SK-N-SH (cell line): Measurements from ENCODE around the gene LRGUK. TPM values are rescaled to one million over a fixed set of nuclear protein-coding genes. Genes with fewer than 3 reads are reported as not detected.
A peak's percentile ranks its signal among the peaks of the same experiment; 100 is the strongest.

Source experiments
- CTCF ChIA-PET: fragments of 300-600, 350-600 bp; formaldehyde crosslinking; extraction: SDS; loops from one replicate; lab custom pipeline; 2021; lab: Yijun Ruan, JAX
- POLR2A ChIA-PET: fragments of 350-600 bp; sonication (Branson Sonifier 250); formaldehyde crosslinking; extraction: SDS; loops from one replicate; lab custom pipeline; 2020; ENCODE audit warnings: antibody characterized with exemption, inconsistent platforms; lab: Yijun Ruan, JAX
- DNase-seq: peaks from one replicate; pipeline ENCODE4 v3.0.0; 2012
- H2AFZ ChIP-seq: fragments of 200-600 bp; sonication (generic); 2 replicates; pipeline ENCODE4 v1.8.1; 2016; ENCODE audit warnings: antibody characterized with exemption, mild to moderate bottlenecking, low read depth
- H3F3A ChIP-seq: fragments of 200-600 bp; sonication (generic); replicated peaks from 2 replicates; pipeline ENCODE3; 2016; ENCODE audit warnings: antibody characterized with exemption, mild to moderate bottlenecking; ENCODE audit not compliant: insufficient read depth
- H3K27ac ChIP-seq, 2 experiments: fragments of 200-500 bp in 1 of 2; fragments of 200-600 bp in 1 of 2; sonication (Bioruptor generic) in 1 of 2; sonication (generic), shearing (Covaris generic) in 1 of 2; 2 replicates each; pipeline versions ENCODE4 v1.5.1 to v1.6.1; 2014 to 2016; ENCODE audit warnings: low read depth in 2 of 2, inconsistent platforms in 1 of 2, low read length in 1 of 2, mild to moderate bottlenecking in 1 of 2, mixed read lengths in 1 of 2
- H3K27me3 ChIP-seq: fragments of 200-600 bp; sonication (generic), shearing (Covaris generic); 2 replicates; pipeline ENCODE4 v1.6.1; 2016; ENCODE audit warnings: mixed run types; ENCODE audit not compliant: insufficient read depth
- H3K36me3 ChIP-seq, 2 experiments: fragments of 200-500 bp in 1 of 2; fragments of 200-600 bp in 1 of 2; sonication (Bioruptor generic) in 1 of 2; sonication (generic) in 1 of 2; replicated peaks in 1 of 2; 2 replicates each; pipeline versions ENCODE3 to v1.5.1; 2014 to 2016; ENCODE audit warnings: low read length in 1 of 2, mild to moderate bottlenecking in 1 of 2; ENCODE audit not compliant: insufficient read depth in 2 of 2, control insufficient read depth in 1 of 2
- H3K4me1 ChIP-seq, 2 experiments: fragments of 200-500 bp in 1 of 2; fragments of 200-600 bp in 1 of 2; sonication (Bioruptor generic) in 1 of 2; sonication (generic), shearing (Covaris generic) in 1 of 2; 2 replicates each; pipeline versions ENCODE4 v1.5.1 to v1.6.1; 2014 to 2016; ENCODE audit warnings: low read depth in 1 of 2, low read length in 1 of 2, mixed run types in 1 of 2; ENCODE audit not compliant: insufficient read depth in 2 of 2, control insufficient read depth in 1 of 2
- H3K4me2 ChIP-seq: fragments of 200-600 bp; sonication (generic), shearing (Covaris generic); 2 replicates; pipeline ENCODE4 v1.6.1; 2017; ENCODE audit warnings: mixed run types
- H3K4me3 ChIP-seq, 2 experiments: fragments of 200-500 bp in 1 of 2; fragments of 200-600 bp in 1 of 2; sonication (Bioruptor generic) in 1 of 2; sonication (generic), shearing (Covaris generic) in 1 of 2; 2 replicates each; pipeline versions ENCODE4 v1.5.1 to v1.8.1; 2014 to 2016; ENCODE audit warnings: low read depth in 2 of 2, inconsistent platforms in 1 of 2, low read length in 1 of 2, mild to moderate bottlenecking in 1 of 2, mixed read lengths in 1 of 2, moderate library complexity in 1 of 2
- H3K79me2 ChIP-seq: fragments of 200-600 bp; sonication (generic); 2 replicates; pipeline ENCODE4 v1.8.1; 2017; ENCODE audit warnings: mild to moderate bottlenecking; ENCODE audit not compliant: insufficient read depth
- H3K9ac ChIP-seq: fragments of 200-600 bp; sonication (generic); 2 replicates; pipeline ENCODE4 v1.6.1; 2017; ENCODE audit warnings: mixed run types
- H3K9me2 ChIP-seq: fragments of 200-600 bp; sonication (generic); 2 replicates; pipeline ENCODE4 v1.6.1; 2017; ENCODE audit warnings: mixed run types
- H3K9me3 ChIP-seq: fragments of 200-600 bp; sonication (generic); 2 replicates; pipeline ENCODE4 v1.6.1; 2017; ENCODE audit warnings: mixed run types, mild to moderate bottlenecking, moderate library complexity
- H4K20me1 ChIP-seq: fragments of 200-600 bp; sonication (generic); 2 replicates; pipeline ENCODE4 v1.6.1; 2017; ENCODE audit warnings: mild to moderate bottlenecking, mixed run types; ENCODE audit not compliant: insufficient read depth
- EZH2phosphoT487 ChIP-seq: fragments of 200-600 bp; sonication (generic); IDR thresholded peaks from 2 replicates; pipeline ENCODE4 v1.6.1; 2017; ENCODE audit warnings: low read depth, mixed run types, mild to moderate bottlenecking, antibody characterized with exemption, moderate library complexity, borderline replicate concordance
- FOSL2 ChIP-seq: IDR thresholded peaks from 2 replicates; pipeline ENCODE4 v1.4.0; 2012; ENCODE audit warnings: low read depth, mild to moderate bottlenecking, moderate library complexity, borderline replicate concordance
- FOXM1 ChIP-seq: IDR thresholded peaks from 2 replicates; pipeline ENCODE4 v1.4.0; 2012; ENCODE audit warnings: low read depth, mild to moderate bottlenecking
- GABPA ChIP-seq: IDR thresholded peaks from 2 replicates; pipeline ENCODE4 v1.4.0; 2012; ENCODE audit warnings: low read depth, mild to moderate bottlenecking
- GATA2 ChIP-seq: sonication (generic); formaldehyde crosslinking; IDR thresholded peaks from 2 replicates; pipeline ENCODE4 v1.5.0; 2020; ENCODE audit warnings: mild to moderate bottlenecking, missing genetic modification reagents
- JUND ChIP-seq: IDR thresholded peaks from 2 replicates; pipeline ENCODE4 v1.4.0; 2012
- MXI1 ChIP-seq: IDR thresholded peaks from 2 replicates; pipeline ENCODE4 v1.6.1; 2012; ENCODE audit warnings: mild to moderate bottlenecking, low read depth, low read length, improper control_type of control experiment
- RAD21 ChIP-seq: IDR thresholded peaks from 2 replicates; pipeline ENCODE4 v1.6.1; 2012; ENCODE audit warnings: mild to moderate bottlenecking, low read length
- SIN3A ChIP-seq: IDR thresholded peaks from 2 replicates; pipeline ENCODE4 v1.6.1; 2012; ENCODE audit warnings: low read depth, mild to moderate bottlenecking, low read length, moderate library complexity, borderline replicate concordance
- TAF1 ChIP-seq: IDR thresholded peaks from 2 replicates; pipeline ENCODE4 v1.6.1; 2012; ENCODE audit warnings: low read depth, mild to moderate bottlenecking, low read length, moderate library complexity, borderline replicate concordance
- TEAD4 ChIP-seq: IDR thresholded peaks from 2 replicates; pipeline ENCODE4 v1.4.0; 2012; ENCODE audit warnings: mild to moderate bottlenecking, borderline replicate concordance; ENCODE audit not compliant: insufficient read depth
- WGBS: methylation state at CpG from one replicate; pipeline ENCODE4 v1.1.6; 2017; ENCODE audit warnings: low lambda C conversion rate; 5-methylcytosine and 5-hydroxymethylcytosine counted together
- polyA plus RNA-seq, 3 experiments: library from polyadenylated mRNA; depleted of rRNA; stranded (reverse); fragments of >200 nt; gene quantifications; 2 replicates each; pipeline ENCODE4 v1.2.3, GENCODE V29; 2012
- TF ChIP-seq, protein P1 (sequence below): IDR thresholded peaks from 2 replicates; pipeline ENCODE4; 2012
- TF ChIP-seq, protein P2 (sequence below): IDR thresholded peaks from 2 replicates; pipeline ENCODE4 v1.4.0; 2012; ENCODE audit warnings: low read depth
- TF ChIP-seq, protein P3 (sequence below): fragments of 150-350 bp; IDR thresholded peaks from 2 replicates; pipeline ENCODE4 v1.6.1; 2016; ENCODE audit warnings: mild to moderate bottlenecking, low read depth, low read length
- TF ChIP-seq, protein P4 (sequence below): IDR thresholded peaks from 2 replicates; pipeline ENCODE4 v1.4.0; 2012; ENCODE audit warnings: low read depth, borderline replicate concordance

LRGUK gene
- polyA plus RNA-seq, 1 of the 3 experiments (the other 2 are of a cell fraction) = 1.5 TPM

DNA sequence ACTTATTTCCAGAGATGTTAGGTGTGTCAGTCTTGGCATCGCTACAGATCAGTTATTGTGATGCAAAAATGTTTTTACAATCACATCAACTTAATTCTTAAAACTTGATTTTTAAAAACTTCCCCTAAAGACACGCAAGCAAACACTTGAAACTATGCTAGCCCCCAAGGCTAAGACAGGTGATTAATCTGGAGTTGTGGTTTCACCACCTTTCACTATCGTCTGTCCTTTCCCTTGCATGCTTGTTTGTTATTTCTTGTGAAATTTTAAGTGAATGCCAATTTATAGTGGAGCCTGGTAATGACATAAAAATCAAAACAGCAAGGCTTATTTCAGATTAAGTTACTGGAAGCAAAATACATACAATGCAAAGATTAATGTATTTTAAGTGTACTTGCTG lies 119.2 kb downstream of the LRGUK start:
- H3K27ac ChIP-seq = peak overlapping the region in 1 of 2 experiments; percentile 11; a peak in 1 of 4 replicates
- no peaks in the 10 kb centered on the region for H3F3A ChIP-seq
- no peak overlapping the region for H3K9ac ChIP-seq
- no peaks in the 10 kb centered on the region for H4K20me1 ChIP-seq
- POLR2A ChIA-PET = no interaction called here
- TF ChIP-seq TAF1 (no peak), GATA2 (CRISPR knock-in tag) (no peak), MXI1 (no peak), TEAD4 (no peak), RAD21 (no peak), FOXM1 (no peak), EZH2phosphoT487 (no peak), GABPA (no peak), FOSL2 (no peak), SIN3A (no peak), JUND (no peak)
- TF ChIP-seq, protein P1, sequence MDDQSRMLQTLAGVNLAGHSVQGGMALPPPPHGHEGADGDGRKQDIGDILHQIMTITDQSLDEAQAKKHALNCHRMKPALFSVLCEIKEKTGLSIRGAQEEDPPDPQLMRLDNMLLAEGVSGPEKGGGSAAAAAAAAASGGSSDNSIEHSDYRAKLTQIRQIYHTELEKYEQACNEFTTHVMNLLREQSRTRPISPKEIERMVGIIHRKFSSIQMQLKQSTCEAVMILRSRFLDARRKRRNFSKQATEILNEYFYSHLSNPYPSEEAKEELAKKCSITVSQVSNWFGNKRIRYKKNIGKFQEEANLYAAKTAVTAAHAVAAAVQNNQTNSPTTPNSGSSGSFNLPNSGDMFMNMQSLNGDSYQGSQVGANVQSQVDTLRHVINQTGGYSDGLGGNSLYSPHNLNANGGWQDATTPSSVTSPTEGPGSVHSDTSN = no peak
- TF ChIP-seq, protein P2, sequence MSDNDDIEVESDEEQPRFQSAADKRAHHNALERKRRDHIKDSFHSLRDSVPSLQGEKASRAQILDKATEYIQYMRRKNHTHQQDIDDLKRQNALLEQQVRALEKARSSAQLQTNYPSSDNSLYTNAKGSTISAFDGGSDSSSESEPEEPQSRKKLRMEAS = no peak
- TF ChIP-seq, protein P3, sequence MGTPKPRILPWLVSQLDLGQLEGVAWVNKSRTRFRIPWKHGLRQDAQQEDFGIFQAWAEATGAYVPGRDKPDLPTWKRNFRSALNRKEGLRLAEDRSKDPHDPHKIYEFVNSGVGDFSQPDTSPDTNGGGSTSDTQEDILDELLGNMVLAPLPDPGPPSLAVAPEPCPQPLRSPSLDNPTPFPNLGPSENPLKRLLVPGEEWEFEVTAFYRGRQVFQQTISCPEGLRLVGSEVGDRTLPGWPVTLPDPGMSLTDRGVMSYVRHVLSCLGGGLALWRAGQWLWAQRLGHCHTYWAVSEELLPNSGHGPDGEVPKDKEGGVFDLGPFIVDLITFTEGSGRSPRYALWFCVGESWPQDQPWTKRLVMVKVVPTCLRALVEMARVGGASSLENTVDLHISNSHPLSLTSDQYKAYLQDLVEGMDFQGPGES = no peak
- TF ChIP-seq, all 33 proteins: peak for 0
- Histone ChIP-seq H3K4me3 (no peak overlapping the region), H3K36me3 (no peaks in the 10 kb centered on the region), H3K9me2 (no peaks in the 10 kb centered on the region), H3K79me2 (no peaks in the 10 kb centered on the region), H3K4me2 (no peak overlapping the region), H2AFZ (no peak overlapping the region), H3K27me3 (no peaks in the 10 kb centered on the region), H3K9me3 (no peaks in the 10 kb centered on the region), H3K4me1 (peaks cover 0 to 11% of the 10 kb centered on the region in 2 experiments; a peak in 1 of 4 replicates)
- no peak for DNase-seq
- CTCF ChIA-PET = no interaction called here
- WGBS = 41% methylated on average over 3 of the region's 3 CpGs

DNA sequence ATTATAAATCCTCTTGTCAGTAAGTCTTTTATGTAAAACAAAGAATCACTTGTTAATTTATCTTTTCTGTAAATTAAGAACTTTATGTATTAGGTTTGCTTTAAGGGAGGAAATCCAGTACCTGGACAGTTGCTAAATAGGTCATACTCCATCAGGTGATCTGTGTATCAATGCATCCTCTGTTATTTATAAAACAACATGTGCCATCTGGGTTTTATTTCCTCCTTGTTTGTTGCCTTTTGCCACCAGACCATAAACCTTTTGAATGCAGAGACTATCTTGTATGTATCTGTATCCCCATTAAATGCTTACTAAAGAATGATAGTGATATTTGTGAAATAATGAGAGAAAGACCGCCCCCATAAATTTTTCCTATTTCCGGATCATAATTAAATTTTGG lies 119.6 kb downstream of the LRGUK start:
- H4K20me1 ChIP-seq = no peaks in the 10 kb centered on the region
- TF ChIP-seq, protein P4, sequence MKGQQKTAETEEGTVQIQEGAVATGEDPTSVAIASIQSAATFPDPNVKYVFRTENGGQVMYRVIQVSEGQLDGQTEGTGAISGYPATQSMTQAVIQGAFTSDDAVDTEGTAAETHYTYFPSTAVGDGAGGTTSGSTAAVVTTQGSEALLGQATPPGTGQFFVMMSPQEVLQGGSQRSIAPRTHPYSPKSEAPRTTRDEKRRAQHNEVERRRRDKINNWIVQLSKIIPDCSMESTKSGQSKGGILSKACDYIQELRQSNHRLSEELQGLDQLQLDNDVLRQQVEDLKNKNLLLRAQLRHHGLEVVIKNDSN = no peak
- TF ChIP-seq, all 33 proteins: peak for 0
- ChIA-PET POLR2A (no interaction called here), CTCF (no interaction called here)
- 17% methylated on average over 2 of the region's 2 CpGs for WGBS
- H3F3A ChIP-seq = no peaks in the 10 kb centered on the region
- no peak overlapping the region for H3K4me3 ChIP-seq
- H3K9me2 ChIP-seq = no peaks in the 10 kb centered on the region
- H3K27me3 ChIP-seq = no peaks in the 10 kb centered on the region
- no peak for DNase-seq
- peaks cover 0 to 11% of the 10 kb centered on the region in 2 experiments; a peak in 1 of 4 replicates for H3K4me1 ChIP-seq
- no peak overlapping the region for H2AFZ ChIP-seq
- peak overlapping the region in 1 of 2 experiments; percentile 11; a peak in 1 of 4 replicates for H3K27ac ChIP-seq
- H3K9ac ChIP-seq = no peak overlapping the region
- H3K79me2 ChIP-seq = no peaks in the 10 kb centered on the region
- no peaks in the 10 kb centered on the region for H3K36me3 ChIP-seq
- H3K4me2 ChIP-seq = no peak overlapping the region
- no peaks in the 10 kb centered on the region for H3K9me3 ChIP-seq
